Measurements from ENCODE around the gene ARHGAP40.

ARHGAP40 gene

GRCh38 chr20:38566036-38566598 lies 35.5 kb upstream of the ARHGAP40 start:
- Histone ChIP-seq H3K27ac (ENCODE audit: extremely low read depth, low read depth, low read length) (no peak overlapping the region), H3K9me3 (ENCODE audit: control insufficient read depth, insufficient read depth, low read depth, low read length) (no peaks in the 10 kb centered on the region), H3K4me1 (ENCODE audit: control insufficient read depth, insufficient read depth, low read length) (no peaks in the 10 kb centered on the region), H3K36me3 (ENCODE audit: control insufficient read depth in 2 of 2, insufficient read depth in 1 of 2, low read length in 2 of 2) (peaks cover 0 to 73% of the 10 kb centered on the region in 2 experiments; a peak in 2 of 3 replicates), H3K4me3 (ENCODE audit: low read depth, low read length) (no peak overlapping the region)
- POLR2A ChIA-PET, result no interaction called here
- TF ChIP-seq ZNF560 (tag by site-specific recombination; IDR thresholded peaks at IDR 0.05; ENCODE audit: borderline replicate concordance) (no peak), ZNF544 (tag by site-specific recombination; IDR thresholded peaks at IDR 0.05) (no peak)
- CTCF ChIA-PET, result interaction anchor here (0.6 kb wide), 1 partner anchor 9 kb away, joined by 3 read pairs; no protein-coding TSS in a partner anchor

DNA sequence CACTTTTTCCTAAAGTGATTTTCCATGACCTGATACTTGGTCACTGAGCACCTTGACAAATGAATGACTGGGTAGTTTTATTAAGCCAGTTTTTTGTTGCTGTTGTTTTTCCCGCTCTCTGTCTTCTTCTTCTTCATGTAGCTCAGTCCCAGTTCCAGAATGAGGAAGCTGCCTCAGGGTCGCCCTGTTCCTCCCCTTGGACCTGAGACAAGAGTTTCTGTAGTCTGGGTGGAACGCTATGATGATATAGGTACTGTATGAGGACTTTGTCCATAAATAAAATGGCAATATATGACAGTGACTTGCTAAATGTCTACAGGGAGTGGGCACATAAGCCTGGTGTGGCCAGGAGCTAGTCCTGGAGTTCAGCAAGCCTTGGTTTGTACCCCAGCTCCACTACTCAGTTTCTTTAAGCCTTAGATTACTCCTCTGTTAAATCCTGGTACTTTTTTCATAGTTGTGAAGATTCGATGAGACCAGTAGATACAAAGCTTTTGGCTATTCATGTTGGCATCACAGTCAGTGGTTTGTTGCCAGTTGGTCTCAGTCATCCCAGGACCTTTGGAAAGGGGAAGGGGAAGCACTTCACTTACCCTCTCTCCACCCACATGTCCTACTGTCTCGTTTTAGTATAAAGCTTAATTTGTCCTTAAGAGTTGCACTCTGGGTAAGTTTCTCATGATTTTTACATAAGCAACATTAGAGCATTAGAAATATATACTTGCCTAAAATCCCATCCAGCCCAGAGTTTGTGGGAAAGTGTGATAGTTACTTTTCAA lies 31.7 kb upstream of the ARHGAP40 start:
- Histone ChIP-seq H3K9me3 (ENCODE audit: control insufficient read depth, insufficient read depth, low read depth, low read length) (no peaks in the 10 kb centered on the region), H3K4me1 (ENCODE audit: control insufficient read depth, insufficient read depth, low read length) (no peaks in the 10 kb centered on the region), H3K4me3 (ENCODE audit: low read depth, low read length) (no peak overlapping the region), H3K27ac (ENCODE audit: extremely low read depth, low read depth, low read length) (no peak overlapping the region), H3K36me3 (ENCODE audit: control insufficient read depth in 2 of 2, insufficient read depth in 1 of 2, low read length in 2 of 2) (peaks cover 0 to 81% of the 10 kb centered on the region in 2 experiments; a peak in 1 of 3 replicates)
- ChIA-PET CTCF (interaction anchor here (0.6 to 0.7 kb wide), 2 partner anchors 49 to 124 kb away, joined by 3 read pairs; no protein-coding TSS in a partner anchor), POLR2A (no interaction called here)
- TF ChIP-seq KLF9 (tag by site-specific recombination; IDR thresholded peaks at IDR 0.05; ENCODE audit: low read depth), result no peak
- no peak for TF ChIP-seq ZNF146 (tag by site-specific recombination; IDR thresholded peaks at IDR 0.05)

- Histone ChIP-seq H3K9me3 (ENCODE audit: control insufficient read depth, insufficient read depth, low read depth, low read length) (no peaks in the 10 kb centered on the region), H3K27ac (ENCODE audit: extremely low read depth, low read depth, low read length) (no peak overlapping the region), H3K4me3 (ENCODE audit: low read depth, low read length) (no peak overlapping the region), H3K4me1 (ENCODE audit: control insufficient read depth, insufficient read depth, low read length) (no peaks in the 10 kb centered on the region), H3K36me3 (ENCODE audit: control insufficient read depth in 2 of 2, insufficient read depth in 1 of 2, low read length in 2 of 2) (peaks cover 0 to 69% of the 10 kb centered on the region in 2 experiments; a peak in 1 of 3 replicates)
- CTCF ChIA-PET, result no interaction called here
- TF ChIP-seq, protein P1, sequence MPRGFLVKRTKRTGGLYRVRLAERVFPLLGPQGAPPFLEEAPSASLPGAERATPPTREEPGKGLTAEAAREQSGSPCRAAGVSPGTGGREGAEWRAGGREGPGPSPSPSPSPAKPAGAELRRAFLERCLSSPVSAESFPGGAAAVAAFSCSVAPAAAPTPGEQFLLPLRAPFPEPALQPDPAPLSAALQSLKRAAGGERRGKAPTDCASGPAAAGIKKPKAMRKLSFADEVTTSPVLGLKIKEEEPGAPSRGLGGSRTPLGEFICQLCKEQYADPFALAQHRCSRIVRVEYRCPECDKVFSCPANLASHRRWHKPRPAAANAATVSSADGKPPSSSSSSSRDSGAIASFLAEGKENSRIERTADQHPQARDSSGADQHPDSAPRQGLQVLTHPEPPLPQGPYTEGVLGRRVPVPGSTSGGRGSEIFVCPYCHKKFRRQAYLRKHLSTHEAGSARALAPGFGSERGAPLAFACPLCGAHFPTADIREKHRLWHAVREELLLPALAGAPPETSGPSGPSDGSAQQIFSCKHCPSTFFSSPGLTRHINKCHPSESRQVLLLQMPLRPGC (tag by site-specific recombination; IDR thresholded peaks at IDR 0.05), result no peak
- TF ChIP-seq ZNF585B (tag by site-specific recombination; IDR thresholded peaks at IDR 0.05) (no peak), MYNN (tag by site-specific recombination; IDR thresholded peaks at IDR 0.05; ENCODE audit: borderline replicate concordance) (no peak), ZNF37A (tag by site-specific recombination; IDR thresholded peaks at IDR 0.05) (no peak), ZNF23 (tag by site-specific recombination; IDR thresholded peaks at IDR 0.05; ENCODE audit: borderline replicate concordance) (no peak), ZNF777 (tag by site-specific recombination; IDR thresholded peaks at IDR 0.05; ENCODE audit: borderline replicate concordance) (no peak), KLF8 (tag by site-specific recombination; IDR thresholded peaks at IDR 0.05) (no peak), ZNF626 (tag by site-specific recombination; IDR thresholded peaks at IDR 0.05) (no peak), ZBTB7A (tag by site-specific recombination; IDR thresholded peaks at IDR 0.05; ENCODE audit: low read depth) (no peak), SP3 (tag by site-specific recombination; IDR thresholded peaks at IDR 0.05) (no peak), ZNF514 (tag by site-specific recombination; IDR thresholded peaks at IDR 0.05) (no peak)
- TF ChIP-seq, protein P2, sequence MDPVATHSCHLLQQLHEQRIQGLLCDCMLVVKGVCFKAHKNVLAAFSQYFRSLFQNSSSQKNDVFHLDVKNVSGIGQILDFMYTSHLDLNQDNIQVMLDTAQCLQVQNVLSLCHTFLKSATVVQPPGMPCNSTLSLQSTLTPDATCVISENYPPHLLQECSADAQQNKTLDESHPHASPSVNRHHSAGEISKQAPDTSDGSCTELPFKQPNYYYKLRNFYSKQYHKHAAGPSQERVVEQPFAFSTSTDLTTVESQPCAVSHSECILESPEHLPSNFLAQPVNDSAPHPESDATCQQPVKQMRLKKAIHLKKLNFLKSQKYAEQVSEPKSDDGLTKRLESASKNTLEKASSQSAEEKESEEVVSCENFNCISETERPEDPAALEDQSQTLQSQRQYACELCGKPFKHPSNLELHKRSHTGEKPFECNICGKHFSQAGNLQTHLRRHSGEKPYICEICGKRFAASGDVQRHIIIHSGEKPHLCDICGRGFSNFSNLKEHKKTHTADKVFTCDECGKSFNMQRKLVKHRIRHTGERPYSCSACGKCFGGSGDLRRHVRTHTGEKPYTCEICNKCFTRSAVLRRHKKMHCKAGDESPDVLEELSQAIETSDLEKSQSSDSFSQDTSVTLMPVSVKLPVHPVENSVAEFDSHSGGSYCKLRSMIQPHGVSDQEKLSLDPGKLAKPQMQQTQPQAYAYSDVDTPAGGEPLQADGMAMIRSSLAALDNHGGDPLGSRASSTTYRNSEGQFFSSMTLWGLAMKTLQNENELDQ (tag by site-specific recombination; IDR thresholded peaks at IDR 0.05; ENCODE audit: low read depth), result no peak
- POLR2A ChIA-PET, result no interaction called here
Observed at GRCh38 chr20:38573413-38573812, 28.2 kb upstream of the ARHGAP40 start.
